IPS-NIHi7 (cell line): ENCODE results near the gene USP25.
"Not testable (repeated sequence)": the region's sequence is repeated elsewhere in the genome, so short reads cannot be mapped to it uniquely, and the experiment has no call there.

Source experiments
- DNase-seq: peaks from one replicate; pipeline ENCODE4 v3.0.0; 2012; ENCODE audit warnings: mixed read lengths; ENCODE audit errors: extremely low spot score

The USP25 gene

GRCh38 chr21:15732290-15732995 is 2.7 kb downstream of the USP25 start:
- DNase-seq: no peak

DNA sequence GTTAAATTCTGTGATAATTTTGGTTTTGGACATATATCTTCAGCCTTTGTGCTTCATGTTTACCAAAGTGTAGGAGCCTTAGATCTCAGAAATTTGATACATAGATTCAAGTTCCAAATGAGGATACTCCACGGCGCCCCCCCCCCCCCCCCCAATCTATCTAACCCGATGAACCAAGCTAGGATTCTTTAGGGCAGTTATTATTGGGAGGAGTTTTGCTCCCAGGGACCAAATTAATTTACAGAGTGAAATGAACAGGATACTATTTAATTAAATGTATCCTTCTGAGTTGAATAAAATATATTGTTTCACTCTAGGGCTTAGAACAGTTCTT is 3.2 kb downstream of the USP25 start:
- DNase-seq: no peak

- DNase-seq: no peak
Observed at GRCh38 chr21:15735409-15735808, 5.6 kb downstream of the USP25 start.

- DNase-seq: not testable (repeated sequence)
Observed at GRCh38 chr21:15735931-15736330, 6.1 kb downstream of the USP25 start.

- DNase-seq: not testable (repeated sequence)
Observed at GRCh38 chr21:15738779-15739178, 9.0 kb downstream of the USP25 start.

- DNase-seq: no peak
Observed at GRCh38 chr21:15740383-15740782, 10.6 kb downstream of the USP25 start.

- no peak for DNase-seq
Observed at GRCh38 chr21:15741510-15741909, 11.7 kb downstream of the USP25 start.

- DNase-seq: no peak
Observed at GRCh38 chr21:15742052-15742670, 12.4 kb downstream of the USP25 start.

GRCh38 chr21:15742694-15743093 is 12.9 kb downstream of the USP25 start:
- DNase-seq: no peak

DNA sequence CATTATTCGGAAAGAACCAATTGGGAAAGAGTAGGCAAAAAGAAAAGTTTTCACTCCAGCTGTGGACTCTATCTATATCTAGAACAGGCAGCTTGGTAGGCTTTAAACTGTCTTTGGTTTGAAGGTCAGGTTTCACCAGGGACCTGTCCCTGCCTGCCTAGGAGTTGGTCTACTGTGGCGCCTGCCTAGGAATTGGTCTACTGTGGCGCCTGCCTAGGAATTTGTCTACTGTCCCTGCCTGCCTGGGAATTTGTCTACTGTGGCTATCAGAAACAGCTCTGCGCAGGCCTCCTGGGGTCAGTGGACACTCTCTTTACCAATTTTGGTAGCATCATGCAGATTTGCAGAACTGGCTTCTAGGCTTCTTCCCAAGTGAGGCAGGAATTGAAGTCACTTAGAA is 13.8 kb downstream of the USP25 start:
- no peak for DNase-seq

DNA sequence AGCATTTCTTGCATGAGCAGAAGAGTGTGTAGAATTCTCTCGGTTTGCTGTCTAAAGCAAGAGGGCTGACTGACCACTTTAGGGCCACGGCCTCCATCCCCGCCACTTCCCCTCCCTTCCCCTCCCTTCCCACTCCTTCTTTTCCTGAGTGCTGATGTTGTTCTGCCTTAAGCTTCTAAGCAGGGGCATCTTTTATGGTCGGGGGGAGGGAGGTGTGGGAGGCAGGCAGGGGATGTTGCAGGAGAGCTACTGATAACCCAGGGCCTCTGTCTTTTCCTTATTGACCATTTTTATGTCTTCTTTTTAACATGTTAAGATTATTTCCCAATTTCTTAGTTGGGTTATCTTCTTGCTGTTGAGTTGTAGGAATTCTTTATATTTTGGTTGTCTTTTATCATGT is 15.1 kb downstream of the USP25 start:
- no peak for DNase-seq

DNA sequence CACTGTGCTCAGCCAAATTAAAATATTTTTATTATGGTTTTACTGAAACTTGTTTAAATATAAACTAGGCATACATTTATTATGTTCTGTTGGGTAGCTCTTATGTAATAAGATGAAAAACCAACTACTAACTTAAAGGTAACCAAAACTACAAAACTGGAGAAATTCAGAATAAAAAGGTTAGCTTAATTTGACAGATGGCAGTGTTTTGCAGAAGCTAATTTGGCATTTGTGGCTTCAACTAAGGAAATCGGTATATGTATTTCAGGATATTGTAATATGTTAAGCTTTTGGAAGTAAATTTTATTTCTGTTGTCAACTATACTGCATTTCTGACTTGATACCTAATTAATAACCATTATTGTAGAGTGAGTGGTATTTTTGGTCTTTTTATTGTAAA is 18.8 kb downstream of the USP25 start:
- no peak for DNase-seq

DNA sequence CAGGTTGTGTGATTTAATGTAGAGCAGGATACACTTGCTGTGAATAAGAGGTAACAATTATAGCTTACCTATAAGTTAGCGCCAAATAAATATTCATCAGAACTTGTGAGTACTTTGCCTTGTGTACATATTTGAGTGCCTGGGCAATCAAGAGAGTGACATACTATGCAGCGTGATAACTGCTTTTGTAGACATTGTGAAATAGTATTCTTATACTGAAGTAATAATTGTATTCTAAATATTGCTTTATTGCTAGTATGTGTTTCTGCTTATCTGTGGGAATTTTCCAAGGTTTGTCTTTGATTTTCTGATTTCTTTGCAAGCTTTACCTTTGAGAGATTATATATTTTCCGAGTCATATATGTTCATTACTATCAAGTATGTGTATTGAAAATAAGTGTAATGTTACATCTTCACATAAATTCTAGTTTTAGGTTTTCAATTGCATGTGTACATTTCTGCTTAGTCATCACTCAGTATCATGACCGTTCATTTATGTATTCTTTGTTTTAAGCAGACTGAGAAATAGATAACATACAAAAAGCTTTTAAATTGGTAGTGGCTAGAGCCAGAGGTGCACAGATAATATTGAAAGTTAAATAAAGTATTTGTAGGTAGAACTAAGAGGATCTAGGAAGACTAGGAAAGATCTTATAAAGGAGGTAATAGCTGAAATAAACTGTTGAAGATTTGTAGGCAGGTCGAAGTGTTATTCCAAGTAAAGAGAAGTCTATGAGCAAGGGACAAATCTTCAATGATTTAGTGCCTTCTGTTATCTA is 19.5 kb downstream of the USP25 start:
- no peak for DNase-seq

DNA sequence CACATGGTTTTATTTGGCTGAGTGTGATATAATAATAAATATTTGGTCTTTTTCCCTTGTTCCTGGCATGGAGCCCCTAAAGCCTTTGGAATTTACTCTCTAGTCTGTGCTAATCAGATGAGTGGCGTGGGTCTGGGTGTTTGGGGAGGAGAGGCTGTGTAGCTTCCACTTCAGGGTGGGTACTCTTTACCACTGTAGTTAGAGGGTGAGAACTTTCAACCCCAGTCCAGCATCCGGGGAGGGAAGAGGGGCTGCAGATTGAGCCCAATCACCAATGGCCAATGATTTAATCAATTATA is 20.0 kb downstream of the USP25 start:
- no peak for DNase-seq

GRCh38 chr21:15751037-15751436 is 21.3 kb downstream of the USP25 start:
- DNase-seq: no peak

- DNase-seq: no peak
Observed at GRCh38 chr21:15751546-15751945, 21.8 kb downstream of the USP25 start.

DNA sequence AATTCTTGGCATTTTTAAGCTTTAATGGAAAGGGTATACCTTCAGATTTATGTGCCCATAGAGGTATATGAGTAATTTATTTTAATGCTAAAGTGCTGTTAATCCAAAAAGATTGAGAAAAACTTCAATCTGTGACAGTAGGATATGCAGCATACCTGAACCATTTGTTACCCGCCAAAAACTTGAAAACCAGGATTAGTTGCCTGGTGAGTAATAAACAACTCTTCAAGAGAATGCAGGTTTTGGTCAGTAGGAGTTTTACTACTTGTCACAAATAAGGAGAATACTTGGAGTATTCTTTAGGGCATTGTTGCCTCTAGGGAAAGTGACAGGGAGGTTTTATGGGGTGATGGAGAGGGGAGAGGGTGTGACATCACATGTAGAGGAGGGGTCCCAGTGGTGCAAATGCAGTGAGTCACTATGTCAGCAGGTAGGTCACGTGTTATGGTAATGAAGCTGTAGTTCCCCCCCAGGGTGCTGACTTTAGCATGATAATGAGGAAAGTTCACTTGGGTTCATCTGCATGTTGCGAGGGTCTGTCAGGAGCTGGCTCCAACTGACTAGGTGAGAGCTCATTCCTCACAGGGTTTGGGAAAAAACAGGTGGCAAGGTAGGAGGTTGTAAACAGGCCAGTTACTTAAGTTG is 23.1 kb downstream of the USP25 start:
- peak; percentile 75 for DNase-seq

GRCh38 chr21:15753741-15754140 is 24.0 kb downstream of the USP25 start:
- DNase-seq: no peak

DNA sequence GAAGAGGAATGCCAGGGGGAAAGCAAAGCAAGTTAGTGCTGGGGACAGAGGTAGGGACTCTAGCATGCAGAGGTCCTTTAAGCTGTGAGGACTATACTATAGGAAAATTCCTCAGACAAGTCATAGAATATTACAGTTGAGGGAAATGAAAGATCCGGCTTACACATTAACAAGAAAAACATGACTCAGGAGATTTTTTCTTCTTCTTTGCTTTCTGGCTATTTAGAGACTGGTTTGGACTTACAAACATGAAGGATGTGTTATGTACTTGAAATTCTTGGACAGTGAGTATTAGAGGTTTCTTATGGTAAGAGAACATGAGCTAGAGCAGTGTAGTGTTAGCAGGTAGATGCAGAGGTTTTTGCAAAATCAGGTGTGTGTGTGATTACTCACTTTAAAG is 24.9 kb downstream of the USP25 start:
- DNase-seq: no peak

GRCh38 chr21:15755125-15755524 is 25.3 kb downstream of the USP25 start:
- no peak for DNase-seq

- DNase-seq: no peak
Observed at GRCh38 chr21:15759469-15759868, 29.7 kb downstream of the USP25 start.

- DNase-seq: no peak
Observed at GRCh38 chr21:15761507-15762100, 31.8 kb downstream of the USP25 start.
